SJSA1 (cell line): ENCODE data around the gene POLRMT. TPM values are rescaled to one million over a fixed set of nuclear protein-coding genes. Genes with fewer than 3 reads are reported as not detected.
A peak's percentile ranks its signal among the peaks of the same experiment; 100 is the strongest.
"Not testable (repeated sequence)": the region's sequence is repeated elsewhere in the genome, so short reads cannot be mapped to it uniquely, and the experiment has no call there.

ENCODE experiments used
- DNase-seq, 2 experiments: peaks; one replicate each; pipeline ENCODE4 v3.0.0-alpha.2; 2015 to 2020; ENCODE audit warnings: low spot score in 2 of 2, low read depth in 1 of 2
- H3K27ac ChIP-seq: fragments of 250-450 bp; sonication (Bioruptor Pico); 2 replicates; pipeline ENCODE4 v1.5.1; 2020; ENCODE audit warnings: mild to moderate bottlenecking, moderate library complexity
- H3K27me3 ChIP-seq: fragments of 250-450 bp; sonication (Bioruptor Pico); replicated peaks from 2 replicates; pipeline ENCODE4 v1.5.1; 2020; ENCODE audit warnings: mild to moderate bottlenecking, moderate library complexity
- H3K36me3 ChIP-seq: fragments of 250-450 bp; sonication (Bioruptor Pico); 2 replicates; pipeline ENCODE4 v1.5.1; 2020; ENCODE audit warnings: mild to moderate bottlenecking
- H3K4me1 ChIP-seq: fragments of 250-450 bp; sonication (Bioruptor Pico); replicated peaks from 2 replicates; pipeline ENCODE4 v1.6.1; 2021; ENCODE audit warnings: mild to moderate bottlenecking
- H3K4me3 ChIP-seq: fragments of 250-450 bp; sonication (Bioruptor Pico); 2 replicates; pipeline ENCODE4 v1.5.1; 2020; ENCODE audit warnings: mild to moderate bottlenecking
- H3K9me3 ChIP-seq: fragments of 250-450 bp; sonication (Bioruptor Pico); replicated peaks from 2 replicates; pipeline ENCODE4 v1.5.1; 2020; ENCODE audit warnings: mild to moderate bottlenecking
- total RNA-seq: library from RNA; depleted of rRNA; stranded (reverse); fragments of >200 nt; shearing (Covaris generic); gene quantifications from 2 replicates; pipeline ENCODE4 v1.2.3, GENCODE V29; 2014

POLRMT gene
- total RNA-seq, 1 experiment from 2014 or later = 44.2 TPM

- no peaks in the 10 kb centered on the region; the same call in 1 of the 2 replicates for H3K27me3 ChIP-seq
- no peaks in the 10 kb centered on the region for H3K9me3 ChIP-seq
- H3K27ac ChIP-seq = no peak within 1 kb of the TSS
- peak within 1 kb of the TSS; percentile 43 for H3K4me3 ChIP-seq
- H3K4me1 ChIP-seq = peaks cover 14% of the 10 kb centered on the region
- peaks cover 3% of the 10 kb centered on the region for H3K36me3 ChIP-seq
- DNase-seq = peak; percentile 68 to 93
These were observed 6.2 kb upstream of the POLRMT start, which contains the start of gene FGF22 for GRCh38 chr19:639253-640160. Gene FGF22 (plus strand): TSS chr19:639879. CDS start chr19:639926, 47 bp downstream.

GRCh38 chr19:638906-639252 lies 5.5 kb upstream of the POLRMT start:
- DNase-seq = no peak
- Histone ChIP-seq H3K36me3 (no peaks in the 10 kb centered on the region), H3K4me3 (peak overlapping the region; percentile 43), H3K9me3 (no peaks in the 10 kb centered on the region), H3K27me3 (no peaks in the 10 kb centered on the region; the same call in 1 of the 2 replicates), H3K4me1 (peaks cover 19% of the 10 kb centered on the region), H3K27ac (no peak overlapping the region)

- no peak for DNase-seq
These were observed 1.8 kb upstream of the POLRMT start for GRCh38 chr19:634975-635652.

GRCh38 chr19:633786-634639 lies 676 bp upstream of the POLRMT start:
- no peak for DNase-seq
- no peaks in the 10 kb centered on the region for H3K27me3 ChIP-seq
- peaks cover 22% of the 10 kb centered on the region for H3K36me3 ChIP-seq
- peak overlapping the region; percentile 70 for H3K4me3 ChIP-seq
- H3K27ac ChIP-seq = peak overlapping the region; percentile 47
- no peaks in the 10 kb centered on the region for H3K9me3 ChIP-seq
- H3K4me1 ChIP-seq = peaks cover 29% of the 10 kb centered on the region

More at GRCh38 chr19:634975-635652, 1.8 kb upstream of the POLRMT start:
- Histone ChIP-seq H3K4me3 (no peak overlapping the region), H3K4me1 (peaks cover 39% of the 10 kb centered on the region), H3K9me3 (no peaks in the 10 kb centered on the region), H3K27me3 (no peaks in the 10 kb centered on the region; the same call in 1 of the 2 replicates), H3K27ac (no peak overlapping the region), H3K36me3 (peaks cover 18% of the 10 kb centered on the region)

GRCh38 chr19:632579-633067 lies 714 bp downstream of the POLRMT start:
- no peaks in the 10 kb centered on the region for H3K27me3 ChIP-seq
- H3K36me3 ChIP-seq = peaks cover 33% of the 10 kb centered on the region
- H3K4me3 ChIP-seq = peak overlapping the region; percentile 70
- peak overlapping the region; percentile 56 for H3K27ac ChIP-seq
- H3K9me3 ChIP-seq = no peaks in the 10 kb centered on the region
- peaks cover 26% of the 10 kb centered on the region for H3K4me1 ChIP-seq
- DNase-seq = peak; percentile 72 to 78

- H3K27ac ChIP-seq = no peak overlapping the region
- H3K27me3 ChIP-seq = no peaks in the 10 kb centered on the region
- H3K4me3 ChIP-seq = no peak overlapping the region
- peaks cover 28% of the 10 kb centered on the region for H3K4me1 ChIP-seq
- H3K9me3 ChIP-seq = no peaks in the 10 kb centered on the region
- H3K36me3 ChIP-seq = peaks cover 47% of the 10 kb centered on the region
- no peak for DNase-seq
These were observed 3.2 kb downstream of the POLRMT start for GRCh38 chr19:629961-630714.

- peaks cover 34% of the 10 kb centered on the region for H3K4me1 ChIP-seq
- DNase-seq, H3K9me3 ChIP-seq, H3K27ac ChIP-seq, H3K27me3 ChIP-seq, H3K4me3 ChIP-seq: not testable (repeated sequence)
- H3K36me3 ChIP-seq = peaks cover 54% of the 10 kb centered on the region
These were observed 3.8 kb downstream of the POLRMT start for GRCh38 chr19:629515-629914.

GRCh38 chr19:628168-628567 lies 5.2 kb downstream of the POLRMT start:
- no peak for DNase-seq
- H3K4me1 ChIP-seq = peaks cover 40% of the 10 kb centered on the region

GRCh38 chr19:626566-626965 lies 6.8 kb downstream of the POLRMT start:
- H3K4me3 ChIP-seq, DNase-seq, H3K27me3 ChIP-seq, H3K27ac ChIP-seq, H3K9me3 ChIP-seq: not testable (repeated sequence)
- Histone ChIP-seq H3K36me3 (peaks cover 70% of the 10 kb centered on the region), H3K4me1 (peaks cover 39% of the 10 kb centered on the region)

More at GRCh38 chr19:628168-628567, 5.2 kb downstream of the POLRMT start:
- H3K4me3 ChIP-seq = no peak overlapping the region
- H3K27me3 ChIP-seq = no peaks in the 10 kb centered on the region
- H3K27ac ChIP-seq = no peak overlapping the region
- H3K9me3 ChIP-seq = no peaks in the 10 kb centered on the region
- peaks cover 60% of the 10 kb centered on the region for H3K36me3 ChIP-seq

GRCh38 chr19:625257-625656 lies 8.1 kb downstream of the POLRMT start:
- Histone ChIP-seq H3K9me3 (no peaks in the 10 kb centered on the region), H3K27ac (no peak overlapping the region), H3K4me3 (no peak overlapping the region), H3K36me3 (peaks cover 69% of the 10 kb centered on the region), H3K4me1 (peaks cover 36% of the 10 kb centered on the region), H3K27me3 (no peaks in the 10 kb centered on the region)
- no peak for DNase-seq

- Histone ChIP-seq H3K4me3 (no peak overlapping the region), H3K4me1 (peaks cover 36% of the 10 kb centered on the region), H3K27ac (peak overlapping the region; percentile 98), H3K27me3 (no peaks in the 10 kb centered on the region), H3K36me3 (peaks cover 71% of the 10 kb centered on the region), H3K9me3 (no peaks in the 10 kb centered on the region)
- no peak for DNase-seq
These were observed 8.8 kb downstream of the POLRMT start for GRCh38 chr19:624433-625109.

- Histone ChIP-seq H3K27ac (peak overlapping the region; percentile 98), H3K9me3 (no peaks in the 10 kb centered on the region), H3K27me3 (no peaks in the 10 kb centered on the region), H3K4me1 (peaks cover 36% of the 10 kb centered on the region), H3K4me3 (no peak overlapping the region), H3K36me3 (peaks cover 75% of the 10 kb centered on the region)
- DNase-seq = peak; percentile 96 to 100
These were observed 9.4 kb downstream of the POLRMT start for GRCh38 chr19:623974-624373.
